Activated CD8-positive, alpha-beta T cell treated with anti-CD3 and anti-CD28 coated beads for 36 hours (primary cell): ENCODE measurements around the gene AKAP9. TPM values are rescaled to one million over a fixed set of nuclear protein-coding genes. Genes with fewer than 3 reads are reported as not detected.
"Not testable (repeated sequence)": the region's sequence is repeated elsewhere in the genome, so short reads cannot be mapped to it uniquely, and the experiment has no call there.

Experiments
- ATAC-seq: fragments of 200-7000 bp; cut with Tn5 transposase; one replicate; pipeline ENCODE4 v1.10.0; 2021; ENCODE audit warnings: mild to moderate bottlenecking, moderate library complexity
- CTCF ChIA-PET: fragments of 350-600 bp; sonication (Branson Sonifier 250); formaldehyde crosslinking; loops from one replicate; lab custom pipeline; 2021; ENCODE audit warnings: antibody characterized with exemption; lab: Charles Lee
- POLR2A ChIA-PET: fragments of 350-600 bp; sonication (Branson Sonifier 250); formaldehyde crosslinking; loops from one replicate; lab custom pipeline; 2021; ENCODE audit warnings: antibody characterized with exemption; lab: Charles Lee
- DNase-seq: peaks from one replicate; pipeline ENCODE4 v3.0.0-alpha.2; 2020
- H3K27ac Mint-ChIP-seq: one replicate; pipeline ENCODE4 v1.8.0; 2021; ENCODE audit warnings: mild to moderate bottlenecking, mixed read lengths
- H3K27me3 Mint-ChIP-seq: one replicate; pipeline ENCODE4 v1.8.0; 2021; ENCODE audit warnings: mixed read lengths
- H3K36me3 Mint-ChIP-seq: one replicate; pipeline ENCODE4 v1.8.0; 2021; ENCODE audit warnings: low read depth, mixed read lengths
- H3K4me1 Mint-ChIP-seq: one replicate; pipeline ENCODE4 v1.8.0; 2021; ENCODE audit warnings: low read depth, mixed read lengths
- H3K4me3 Mint-ChIP-seq: one replicate; pipeline ENCODE4 v1.8.0; 2021; ENCODE audit warnings: mild to moderate bottlenecking, moderate library complexity, mixed read lengths
- H3K9me3 Mint-ChIP-seq: one replicate; pipeline ENCODE4 v1.8.0; 2021; ENCODE audit warnings: mixed read lengths
- intact Hi-C: fragments of 100-400 bp; cut with micrococcal nuclease; formaldehyde crosslinking; loops from one replicate; pipeline ENCODE4 v1.10.0; 2022
- total RNA-seq, 2 experiments: library from RNA; stranded (reverse); gene quantifications; one replicate each; pipeline ENCODE4 v1.2.3, GENCODE V29; 2021
- TF ChIP-seq, protein P1 (sequence below): fragments of 200-600 bp; IDR thresholded peaks from one replicate; pipeline ENCODE4 v1.8.0; 2022; ENCODE audit warnings: antibody characterized with exemption, mild to moderate bottlenecking

Gene AKAP9
- total RNA-seq, 2 experiments from 2014 or later, result 24.8 to 28.4 TPM

- no peak overlapping the region for H3K4me3 Mint-ChIP-seq
- TF ChIP-seq, protein P1, sequence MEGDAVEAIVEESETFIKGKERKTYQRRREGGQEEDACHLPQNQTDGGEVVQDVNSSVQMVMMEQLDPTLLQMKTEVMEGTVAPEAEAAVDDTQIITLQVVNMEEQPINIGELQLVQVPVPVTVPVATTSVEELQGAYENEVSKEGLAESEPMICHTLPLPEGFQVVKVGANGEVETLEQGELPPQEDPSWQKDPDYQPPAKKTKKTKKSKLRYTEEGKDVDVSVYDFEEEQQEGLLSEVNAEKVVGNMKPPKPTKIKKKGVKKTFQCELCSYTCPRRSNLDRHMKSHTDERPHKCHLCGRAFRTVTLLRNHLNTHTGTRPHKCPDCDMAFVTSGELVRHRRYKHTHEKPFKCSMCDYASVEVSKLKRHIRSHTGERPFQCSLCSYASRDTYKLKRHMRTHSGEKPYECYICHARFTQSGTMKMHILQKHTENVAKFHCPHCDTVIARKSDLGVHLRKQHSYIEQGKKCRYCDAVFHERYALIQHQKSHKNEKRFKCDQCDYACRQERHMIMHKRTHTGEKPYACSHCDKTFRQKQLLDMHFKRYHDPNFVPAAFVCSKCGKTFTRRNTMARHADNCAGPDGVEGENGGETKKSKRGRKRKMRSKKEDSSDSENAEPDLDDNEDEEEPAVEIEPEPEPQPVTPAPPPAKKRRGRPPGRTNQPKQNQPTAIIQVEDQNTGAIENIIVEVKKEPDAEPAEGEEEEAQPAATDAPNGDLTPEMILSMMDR, result no peak
- H3K27ac Mint-ChIP-seq, result peak overlapping the region; percentile 10
- ATAC-seq, result peak; percentile 67
- peaks cover 17% of the 10 kb centered on the region for H3K36me3 Mint-ChIP-seq
- no peaks in the 10 kb centered on the region for H3K27me3 Mint-ChIP-seq
- POLR2A ChIA-PET, result interaction anchor here (1.3 kb wide), 1 partner anchor 9 kb away, joined by 7 read pairs; the partner anchor contains the start of gene AKAP9
- CTCF ChIA-PET, result interaction anchor here (1.3 kb wide), 1 partner anchor 69 kb away, joined by 4 read pairs; the partner anchor contains the start of gene MTERF1
- H3K4me1 Mint-ChIP-seq, result peaks cover 45% of the 10 kb centered on the region
- DNase-seq, result no peak
- intact Hi-C loops, result no loop called here
- H3K9me3 Mint-ChIP-seq, result no peaks in the 10 kb centered on the region
Measured at GRCh38 chr7:91949221-91950009, 8.8 kb downstream of the AKAP9 start.

DNA sequence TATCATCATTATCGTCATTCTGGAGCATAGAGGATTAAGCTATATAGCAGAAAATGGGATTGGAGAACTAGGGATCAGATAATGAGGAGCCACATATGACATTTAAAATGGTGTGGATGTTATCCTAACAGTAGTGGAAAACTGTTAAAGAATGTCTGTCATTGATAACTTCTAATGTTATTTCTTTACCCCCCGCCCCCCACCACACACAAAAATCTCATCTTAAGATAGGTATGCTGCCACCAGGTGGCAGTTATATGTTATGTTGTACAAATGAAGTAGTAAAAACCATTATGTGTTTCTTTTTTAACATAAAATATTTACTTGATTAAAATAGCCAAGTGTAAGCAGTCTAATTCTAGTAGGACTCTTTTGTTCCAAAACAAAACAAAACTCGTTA is 13.0 kb downstream of the AKAP9 start:
- no peak overlapping the region for H3K4me3 Mint-ChIP-seq
- CTCF ChIA-PET, result interaction anchor here (0.6 to 3.5 kb wide), 4 partner anchors 13 to 74 kb away, joined by 3 to 17 read pairs (median 4); partner anchors contain the start of genes AKAP9 and MTERF1
- DNase-seq (peak; percentile 20), ATAC-seq (no peak)
- POLR2A ChIA-PET, result no interaction called here
- intact Hi-C loops, result no loop called here
- H3K27ac Mint-ChIP-seq, result no peak overlapping the region
- no peaks in the 10 kb centered on the region for H3K9me3 Mint-ChIP-seq
- peaks cover 27% of the 10 kb centered on the region for H3K4me1 Mint-ChIP-seq
- TF ChIP-seq, protein P1, result no peak
- peaks cover 4% of the 10 kb centered on the region for H3K36me3 Mint-ChIP-seq
- H3K27me3 Mint-ChIP-seq, result no peaks in the 10 kb centered on the region

- intact Hi-C loops, CTCF ChIA-PET, H3K4me3 Mint-ChIP-seq, POLR2A ChIA-PET, ATAC-seq, H3K27ac Mint-ChIP-seq, DNase-seq, H3K9me3 Mint-ChIP-seq, H3K36me3 Mint-ChIP-seq, H3K27me3 Mint-ChIP-seq: not testable (repeated sequence)
- H3K4me1 Mint-ChIP-seq, result peaks cover 17% of the 10 kb centered on the region
Measured at GRCh38 chr7:91956464-91956863, 15.8 kb downstream of the AKAP9 start.

DNA sequence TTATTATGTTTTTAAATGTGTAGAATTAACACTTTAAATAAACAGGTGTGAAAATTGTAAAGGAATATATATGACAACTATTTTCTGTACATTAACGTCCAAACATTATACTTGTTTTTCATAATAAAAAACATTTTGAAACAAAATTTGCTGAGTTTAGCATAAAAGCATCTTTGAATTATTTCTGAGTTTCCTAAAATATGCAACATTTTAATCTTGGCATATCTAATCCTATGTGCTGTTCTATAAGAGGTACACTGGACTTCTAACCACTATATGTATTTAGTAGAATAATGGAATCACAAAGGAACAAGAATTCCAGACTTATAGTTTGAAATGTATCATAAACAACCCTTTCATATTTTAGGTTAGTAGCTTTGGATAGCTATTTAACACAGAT is 16.6 kb downstream of the AKAP9 start:
- Mint-ChIP-seq H3K36me3 (peaks cover 2% of the 10 kb centered on the region), H3K4me1 (peaks cover 13% of the 10 kb centered on the region)
- POLR2A ChIA-PET, result no interaction called here

GRCh38 chr7:91957823-91958222 is 17.2 kb downstream of the AKAP9 start:
- peaks cover 2% of the 10 kb centered on the region for H3K36me3 Mint-ChIP-seq
- no peaks in the 10 kb centered on the region for H3K27me3 Mint-ChIP-seq
- POLR2A ChIA-PET, result no interaction called here
- peaks cover 12% of the 10 kb centered on the region for H3K4me1 Mint-ChIP-seq
- no peak overlapping the region for H3K27ac Mint-ChIP-seq
- intact Hi-C loops, result no loop called here
- CTCF ChIA-PET, result no interaction called here
- TF ChIP-seq, protein P1, result no peak
- ATAC-seq, result no peak
- H3K9me3 Mint-ChIP-seq, result no peaks in the 10 kb centered on the region
- no peak overlapping the region for H3K4me3 Mint-ChIP-seq
- DNase-seq, result no peak

More for the DNA sequence above, 16.6 kb downstream of the AKAP9 start:
- H3K9me3 Mint-ChIP-seq, result no peaks in the 10 kb centered on the region
- no peaks in the 10 kb centered on the region for H3K27me3 Mint-ChIP-seq
- no peak overlapping the region for H3K27ac Mint-ChIP-seq
- DNase-seq (no peak), ATAC-seq (no peak)
- no peak overlapping the region for H3K4me3 Mint-ChIP-seq
- intact Hi-C loops, result no loop called here
- CTCF ChIA-PET, result no interaction called here
- TF ChIP-seq, protein P1, result no peak
